ENCODE results near the gene SYT15.

SYT15 gene

GRCh38 chr10:46537309-46537708 is 41.6 kb upstream of the SYT15 start:
- no peak for DNase-seq (ENCODE audit: low spot score)
- CTCF ChIA-PET, result no interaction called here
- H3K27ac ChIP-seq, result no peak overlapping the region
- POLR2A ChIA-PET (ENCODE audit: low non-redundant PET), result no interaction called here
- no peak for TF ChIP-seq CTCF (conservative IDR thresholded peaks at IDR 0.05; ENCODE audit: low read depth)

GRCh38 chr10:46538155-46538554 is 40.8 kb upstream of the SYT15 start:
- ChIA-PET POLR2A (ENCODE audit: low non-redundant PET) (no interaction called here), CTCF (interaction anchor here (0.6 kb wide), 1 partner anchor 11 kb away, joined by 3 read pairs; no protein-coding TSS in a partner anchor)
- no peak overlapping the region for H3K27ac ChIP-seq
- TF ChIP-seq CTCF (conservative IDR thresholded peaks at IDR 0.05; ENCODE audit: low read depth), result no peak
- DNase-seq (ENCODE audit: low spot score), result no peak

GRCh38 chr10:46538717-46539426 is 40.1 kb upstream of the SYT15 start:
- no peak overlapping the region for H3K27ac ChIP-seq
- DNase-seq (ENCODE audit: low spot score), result no peak
- ChIA-PET CTCF (no interaction called here), POLR2A (ENCODE audit: low non-redundant PET) (no interaction called here)
- TF ChIP-seq CTCF (conservative IDR thresholded peaks at IDR 0.05; ENCODE audit: low read depth), result no peak

GRCh38 chr10:46539596-46540411 is 39.1 kb upstream of the SYT15 start:
- POLR2A ChIA-PET (ENCODE audit: low non-redundant PET), result no interaction called here
- DNase-seq (ENCODE audit: low spot score), result no peak
- TF ChIP-seq CTCF (conservative IDR thresholded peaks at IDR 0.05; ENCODE audit: low read depth), result no peak
- no peak overlapping the region for H3K27ac ChIP-seq
- CTCF ChIA-PET, result no interaction called here

- ChIA-PET POLR2A (ENCODE audit: low non-redundant PET) (no interaction called here), CTCF (no interaction called here)
- no peak for DNase-seq (ENCODE audit: low spot score)
These were observed 38.4 kb upstream of the SYT15 start for GRCh38 chr10:46540412-46541016.

More at GRCh38 chr10:46540412-46541016, 38.4 kb upstream of the SYT15 start:
- TF ChIP-seq CTCF (conservative IDR thresholded peaks at IDR 0.05; ENCODE audit: low read depth), result no peak
- H3K27ac ChIP-seq, result no peak overlapping the region
